Dermis blood vessel endothelial cell (primary cell): ENCODE results near the gene SLC44A3. TPM values are rescaled to one million over a fixed set of nuclear protein-coding genes. Genes with fewer than 3 reads are reported as not detected.

Experiments used
- DNase-seq: peaks from one replicate; pipeline ENCODE4 v3.0.0; 2010
- total RNA-seq: library from RNA; depleted of rRNA; stranded (reverse); fragments of >200 nt; gene quantifications from 2 replicates; pipeline ENCODE4 v1.2.3, GENCODE V29; 2014

SLC44A3 gene
- total RNA-seq, 1 donor from 2014 or later, result 2.9 TPM

- DNase-seq, result peak; percentile 78
Measured at GRCh38 chr1:94801919-94802546, 18.1 kb upstream of the SLC44A3 start.

DNA sequence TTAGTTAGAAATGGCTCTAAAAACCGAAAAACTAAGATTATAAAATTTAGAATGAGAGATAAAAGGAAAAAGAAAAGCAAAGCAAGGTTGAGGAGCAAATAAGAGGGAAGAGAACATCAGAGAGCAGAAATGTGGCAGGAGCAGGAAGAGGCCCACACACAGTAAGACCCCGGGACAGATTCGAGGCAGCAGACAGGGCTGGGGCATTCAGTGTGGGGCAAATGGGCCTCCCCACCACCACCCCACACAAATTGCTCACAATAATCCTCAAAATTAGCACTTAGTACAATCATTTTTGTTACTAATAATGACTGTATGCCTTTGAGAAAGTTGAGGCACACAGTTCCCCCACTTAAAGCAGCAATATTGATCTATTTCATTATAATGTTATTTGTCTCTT lies 17.1 kb upstream of the SLC44A3 start:
- DNase-seq, result no peak

DNA sequence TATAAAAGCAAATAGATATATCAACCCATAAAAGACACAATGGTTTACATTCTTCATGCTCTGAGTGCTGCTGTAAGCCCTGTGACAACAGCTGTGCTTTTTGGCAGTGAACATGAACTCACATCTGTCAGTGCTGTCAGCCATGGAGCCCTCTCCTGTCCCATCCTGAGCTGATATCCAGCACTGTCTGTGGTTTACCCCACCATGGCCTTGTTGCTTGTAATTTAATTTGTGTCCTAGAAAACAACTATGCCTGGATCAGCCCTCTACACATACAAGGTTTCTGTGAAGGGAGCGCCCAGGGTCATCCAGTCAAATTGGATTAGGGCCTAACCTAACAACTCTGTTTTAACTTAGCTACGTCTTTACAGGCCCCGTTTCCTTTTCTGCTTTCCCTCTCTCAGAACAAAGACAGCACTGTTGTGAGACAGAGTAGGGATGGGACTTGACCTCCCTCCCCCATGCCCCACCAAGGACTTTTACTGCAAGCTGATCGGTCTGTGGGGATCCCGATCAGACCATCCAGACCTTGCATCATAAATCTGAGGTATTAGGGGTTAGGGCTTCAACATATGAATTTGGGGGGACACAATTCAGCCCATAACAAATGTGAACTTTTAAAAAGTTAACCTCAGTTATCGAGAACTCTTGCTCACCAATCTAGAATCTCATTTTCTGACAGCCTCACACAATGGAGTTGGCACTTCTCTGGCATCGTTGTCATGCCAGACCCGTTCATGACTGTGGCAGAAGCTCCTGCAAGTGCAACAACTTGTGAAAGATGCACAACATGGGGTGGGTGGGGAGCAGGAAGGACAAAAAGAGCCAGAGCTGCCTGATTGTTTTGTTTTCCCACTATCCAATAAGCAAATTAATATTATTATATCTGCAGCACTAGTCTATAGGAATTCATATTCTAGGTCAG lies 16.4 kb upstream of the SLC44A3 start:
- no peak for DNase-seq

GRCh38 chr1:94804442-94804837 lies 15.7 kb upstream of the SLC44A3 start:
- no peak for DNase-seq

GRCh38 chr1:94805912-94806311 lies 14.2 kb upstream of the SLC44A3 start:
- DNase-seq, result peak; percentile 81

DNA sequence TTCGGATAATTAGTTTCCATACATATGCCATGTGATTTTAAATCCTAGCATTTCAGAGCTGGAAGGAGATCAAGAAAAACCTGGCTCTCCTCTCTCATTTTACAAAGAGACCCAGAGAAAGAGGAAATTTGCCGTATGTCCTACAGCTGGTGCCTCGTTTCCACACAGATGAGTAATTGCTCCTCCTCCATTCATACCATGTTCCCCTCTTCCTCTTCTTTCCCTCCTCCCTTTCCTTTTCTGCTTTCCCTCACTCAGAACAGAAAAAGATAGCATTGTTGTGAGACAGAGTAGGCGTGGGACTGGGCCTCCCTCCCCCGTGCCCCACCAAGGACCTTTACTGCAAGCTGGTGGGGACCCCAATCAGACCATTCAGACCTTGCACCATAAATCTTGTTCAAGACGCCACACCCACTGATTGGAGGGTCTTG lies 13.7 kb upstream of the SLC44A3 start:
- peak; percentile 36 for DNase-seq

DNA sequence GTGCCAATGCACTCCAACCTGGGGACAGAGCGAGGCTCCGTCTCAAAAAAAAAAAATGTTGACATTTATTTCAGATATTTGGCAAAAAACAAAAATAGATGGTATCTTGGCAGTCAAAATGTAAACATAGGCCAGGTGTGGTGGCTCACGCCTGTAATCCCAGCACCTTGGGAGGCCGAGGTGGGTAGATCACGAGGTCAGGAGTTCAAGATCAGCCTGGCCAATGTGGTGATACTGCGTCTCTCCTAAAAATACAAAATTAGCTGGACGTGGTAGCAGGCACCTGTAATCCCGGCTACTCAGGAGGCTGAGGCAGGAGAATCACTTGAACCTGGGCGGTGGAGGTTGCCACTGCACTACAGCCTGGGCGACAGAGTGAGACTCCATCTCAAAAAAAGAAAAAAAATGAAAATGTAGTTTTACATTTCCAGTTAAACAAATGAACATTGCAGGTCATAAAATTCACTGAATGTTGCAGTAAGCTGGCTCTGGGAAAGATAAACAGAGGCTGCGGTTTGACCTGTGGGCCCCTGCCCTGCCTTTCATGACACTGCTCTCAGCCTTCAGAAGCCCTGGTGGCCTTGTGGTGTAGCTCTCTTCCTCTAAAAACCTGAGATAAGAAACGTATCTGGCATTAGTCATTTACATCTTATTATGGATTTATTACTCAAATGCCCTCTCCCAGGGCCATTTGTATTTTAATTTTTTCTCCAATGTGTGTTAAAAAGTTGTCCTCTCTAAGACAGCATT lies 12.2 kb upstream of the SLC44A3 start:
- DNase-seq, result peak; percentile 28

DNA sequence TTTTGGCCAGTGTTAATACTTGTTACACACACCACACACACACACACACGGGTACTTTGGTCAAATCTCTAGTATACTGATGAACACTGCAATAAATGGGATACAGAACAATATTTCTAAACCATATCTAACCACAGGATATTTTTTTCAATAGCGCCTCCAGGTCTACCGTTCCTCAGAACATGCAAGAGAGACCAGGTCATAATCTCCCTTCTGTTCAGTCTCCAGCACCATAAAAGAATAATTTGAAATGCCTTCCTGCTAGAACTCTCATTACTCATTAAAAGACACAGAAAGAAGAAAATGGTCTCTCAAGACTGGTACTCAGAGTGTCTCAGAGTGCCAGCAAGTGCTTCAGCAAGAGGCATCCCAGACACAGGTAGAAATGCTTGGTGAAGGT lies 11.5 kb upstream of the SLC44A3 start:
- no peak for DNase-seq

DNA sequence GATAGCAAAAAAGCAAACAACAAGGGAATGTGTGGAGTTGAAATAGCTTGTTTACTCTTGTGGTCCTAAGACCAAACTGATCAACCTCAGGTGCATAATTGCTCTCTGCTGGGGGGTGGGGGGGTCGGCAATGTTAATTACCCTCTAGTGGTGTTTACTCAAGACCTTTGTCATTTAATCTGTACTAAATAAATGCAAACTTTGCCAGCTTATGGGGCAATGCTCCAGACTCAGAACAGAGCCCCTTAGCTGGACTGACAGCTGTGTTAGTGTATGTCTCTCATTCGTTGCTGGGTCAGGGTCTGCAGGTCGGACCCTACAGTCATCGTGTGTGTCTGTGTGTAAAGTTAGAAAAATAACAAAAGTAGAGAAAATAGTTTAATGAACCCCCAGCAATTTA lies 7.2 kb upstream of the SLC44A3 start:
- no peak for DNase-seq

GRCh38 chr1:94816030-94816429 lies 4.1 kb upstream of the SLC44A3 start:
- DNase-seq, result no peak

GRCh38 chr1:94817712-94818111 lies 2.4 kb upstream of the SLC44A3 start:
- no peak for DNase-seq

- no peak for DNase-seq
Measured at GRCh38 chr1:94819238-94819944, 766 bp upstream of the SLC44A3 start.

- no peak for DNase-seq
Measured at GRCh38 chr1:94820936-94821335, 779 bp downstream of the SLC44A3 start.

DNA sequence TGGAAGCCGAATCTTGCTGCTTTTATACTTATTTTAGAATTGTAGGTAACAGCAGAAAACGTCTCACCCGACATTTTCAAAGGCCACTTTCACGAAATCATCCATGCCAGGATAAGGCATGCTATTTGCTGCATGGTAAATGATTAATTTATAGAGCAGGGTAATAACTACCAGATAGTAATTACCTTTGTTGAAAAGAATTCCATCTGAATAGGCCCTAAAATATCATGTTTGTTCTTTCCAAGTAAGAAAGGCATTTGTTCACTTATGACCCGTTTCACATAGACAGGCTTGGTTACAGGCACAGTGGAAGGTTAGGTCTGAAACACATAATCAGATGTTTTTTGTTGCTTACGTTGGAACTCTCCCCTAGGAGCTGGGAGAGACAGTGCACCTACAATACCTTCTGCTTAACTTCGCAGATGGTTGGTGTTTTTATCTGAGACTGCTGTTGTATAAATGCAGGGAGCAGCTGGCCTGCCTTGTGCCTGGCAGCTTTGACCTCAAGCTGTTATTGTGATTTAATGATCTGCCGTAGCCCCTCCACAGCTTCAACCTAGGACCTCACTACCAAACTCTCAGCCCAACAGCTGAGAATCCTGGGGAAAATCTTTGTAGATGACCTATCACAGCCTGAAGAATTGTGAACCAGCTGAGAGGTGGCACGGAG lies 1.6 kb downstream of the SLC44A3 start:
- DNase-seq, result no peak

DNA sequence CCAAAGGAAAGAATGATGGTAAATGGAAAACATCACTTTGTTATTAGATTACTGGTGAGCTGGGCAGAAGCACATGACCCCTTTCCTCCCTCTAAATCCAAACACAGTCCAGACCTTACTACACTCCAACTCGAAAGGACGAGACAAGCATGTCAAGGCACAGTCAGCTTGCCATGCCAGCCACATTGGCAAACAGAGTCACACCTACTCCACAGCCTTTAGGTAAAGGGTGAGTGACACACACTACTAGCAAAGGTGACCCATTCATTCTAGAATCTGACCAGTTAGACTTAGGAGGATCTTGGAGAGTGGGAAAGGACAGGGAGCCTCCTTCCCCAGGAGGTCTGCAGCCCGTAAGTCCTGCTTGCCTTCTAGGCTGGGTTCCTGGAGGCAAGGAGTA lies 3.0 kb downstream of the SLC44A3 start:
- no peak for DNase-seq

GRCh38 chr1:94825936-94826335 lies 5.8 kb downstream of the SLC44A3 start:
- DNase-seq, result no peak

DNA sequence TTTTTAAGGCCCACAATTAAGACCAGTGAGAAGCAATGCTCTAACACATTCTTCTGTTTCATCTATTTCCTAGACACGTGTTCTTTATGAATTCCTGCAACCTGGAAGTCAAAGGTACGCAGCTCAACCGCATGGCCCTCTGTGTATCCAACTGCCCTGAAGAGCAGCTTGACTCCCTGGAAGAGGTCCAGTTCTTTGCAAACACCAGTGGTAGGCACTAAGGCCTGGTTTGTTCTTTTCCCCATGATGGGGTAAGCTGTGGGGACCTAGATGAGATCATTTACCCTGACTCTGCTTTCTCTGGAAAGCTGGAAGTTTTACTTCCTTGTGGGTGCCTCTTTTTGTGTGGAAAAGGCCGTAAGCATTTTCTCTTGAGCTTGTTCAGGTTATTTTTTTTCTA lies 7.3 kb downstream of the SLC44A3 start:
- no peak for DNase-seq

DNA sequence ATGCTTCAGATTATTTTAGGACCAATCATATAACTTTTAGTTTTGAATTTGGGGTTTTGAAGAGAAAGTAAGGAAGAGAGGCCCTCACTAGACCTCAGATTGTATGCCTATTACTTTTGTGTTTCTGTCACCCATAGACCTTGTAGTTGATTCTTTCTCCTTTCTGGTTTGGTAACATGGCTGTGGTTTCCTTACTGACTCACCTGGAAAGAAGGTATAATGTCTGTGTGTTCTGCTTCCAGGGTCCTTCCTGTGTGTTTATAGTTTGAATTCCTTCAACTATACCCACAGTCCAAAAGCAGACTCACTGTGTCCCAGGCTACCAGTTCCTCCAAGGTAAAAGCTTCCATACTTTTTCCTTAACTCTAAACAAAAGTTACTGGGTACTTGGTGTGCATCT lies 8.1 kb downstream of the SLC44A3 start:
- DNase-seq, result no peak

DNA sequence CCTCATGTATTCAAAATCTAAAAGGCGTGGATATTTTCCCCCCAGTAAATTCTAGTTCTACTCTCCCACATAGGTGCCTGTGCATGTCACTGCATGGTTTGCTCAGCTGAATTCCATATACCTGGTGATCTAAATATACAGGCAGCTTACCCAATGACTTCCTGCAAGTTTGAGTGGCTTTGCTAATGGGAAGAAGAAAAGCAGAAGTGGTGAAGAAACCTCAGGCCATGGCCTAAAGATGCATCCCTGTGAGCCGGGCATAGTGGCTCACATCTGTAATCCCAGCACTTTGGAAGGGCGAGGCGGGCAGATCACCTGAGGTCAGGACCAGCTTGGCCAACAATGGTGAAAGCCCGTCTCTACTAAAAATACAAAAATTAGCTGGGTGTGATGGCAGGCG lies 11.5 kb downstream of the SLC44A3 start:
- DNase-seq, result no peak

- DNase-seq, result no peak
Measured at GRCh38 chr1:94832446-94832845, 12.3 kb downstream of the SLC44A3 start.

- no peak for DNase-seq
Measured at GRCh38 chr1:94832931-94833585, 12.9 kb downstream of the SLC44A3 start.

GRCh38 chr1:94836891-94837290 lies 16.7 kb downstream of the SLC44A3 start:
- no peak for DNase-seq
